CD4-positive, alpha-beta T cell (primary cell): ENCODE measurements around the gene ARID2. TPM values are rescaled to one million over a fixed set of nuclear protein-coding genes. Genes with fewer than 3 reads are reported as not detected.

Experiments used
- ATAC-seq: fragments of 200-7000 bp; cut with Tn5 transposase; one replicate; pipeline ENCODE4 v1.10.0; 2022; ENCODE audit warnings: mild to moderate bottlenecking; ENCODE audit not compliant: poor library complexity
- CTCF ChIA-PET: fragments of 350-600 bp; sonication (Branson Sonifier 250); formaldehyde crosslinking; loops from one replicate; lab custom pipeline; 2021; ENCODE audit warnings: antibody characterized with exemption, inconsistent platforms; lab: Charles Lee
- POLR2A ChIA-PET: fragments of 350-600 bp; sonication (Branson Sonifier 250); formaldehyde crosslinking; loops from one replicate; lab custom pipeline; 2021; ENCODE audit warnings: antibody characterized with exemption, inconsistent platforms; lab: Charles Lee
- DNase-seq, 14 experiments: peaks; one replicate each; pipeline ENCODE4 v3.0.0-alpha.2; 2013 to 2020; ENCODE audit warnings: mixed read lengths in 2 of 14
- H3K27ac ChIP-seq, 2 donors: one replicate each; pipeline versions ENCODE4 v1.5.1 to v1.7.0; 2013; ENCODE audit warnings: low read length in 2 of 2, low read depth in 1 of 2, mild to moderate bottlenecking in 1 of 2
- H3K27me3 ChIP-seq, 2 experiments: 1 replicate in 1 of 2; 2 replicates in 1 of 2; pipeline versions ENCODE4 v1.6.1 to v1.7.0; 2013; ENCODE audit warnings: low read length in 2 of 2, control low read depth in 1 of 2, mild to moderate bottlenecking in 1 of 2, moderate library complexity in 1 of 2; ENCODE audit not compliant: insufficient read depth in 2 of 2, control insufficient read depth in 1 of 2
- H3K36me3 ChIP-seq: one replicate; pipeline ENCODE4 v1.6.1; 2013; ENCODE audit warnings: low read length, control low read depth; ENCODE audit not compliant: insufficient read depth
- H3K4me1 ChIP-seq: one replicate; pipeline ENCODE4 v1.6.1; 2013; ENCODE audit warnings: low read length, control low read depth; ENCODE audit not compliant: insufficient read depth
- H3K4me3 ChIP-seq: one replicate; pipeline ENCODE4 v1.5.1; 2013; ENCODE audit warnings: mild to moderate bottlenecking, low read length, moderate library complexity
- H3K9me3 ChIP-seq, 2 experiments: 1 replicate in 1 of 2; 2 replicates in 1 of 2; pipeline versions ENCODE4 v1.6.1 to v1.7.0; 2013; ENCODE audit warnings: low read length in 2 of 2, mild to moderate bottlenecking in 2 of 2, control low read depth in 1 of 2, moderate library complexity in 1 of 2; ENCODE audit not compliant: control insufficient read depth in 1 of 2, insufficient read depth in 1 of 2
- H3K27ac Mint-ChIP-seq: one replicate; pipeline ENCODE4 v1.8.0; 2020; ENCODE audit warnings: mixed read lengths
- H3K27me3 Mint-ChIP-seq: one replicate; pipeline ENCODE4 v1.8.0; 2021; ENCODE audit warnings: mixed read lengths
- H3K36me3 Mint-ChIP-seq: one replicate; pipeline ENCODE4 v1.8.0; 2021; ENCODE audit warnings: low read depth, mixed read lengths
- H3K4me1 Mint-ChIP-seq: one replicate; pipeline ENCODE4 v1.8.0; 2021; ENCODE audit warnings: low read depth, mixed read lengths
- H3K4me3 Mint-ChIP-seq: one replicate; pipeline ENCODE4 v1.8.0; 2020; ENCODE audit warnings: mild to moderate bottlenecking, mixed read lengths
- H3K9me3 Mint-ChIP-seq: one replicate; pipeline ENCODE4 v1.8.0; 2020; ENCODE audit warnings: mixed read lengths
- CTCF ChIP-seq: fragments of 200-600 bp; IDR thresholded peaks from one replicate; pipeline ENCODE4 v1.8.0; 2022; ENCODE audit warnings: antibody characterized with exemption, mild to moderate bottlenecking
- intact Hi-C, 2 experiments: fragments of 100-400 bp; cut with DNase I in 1 of 2; cut with micrococcal nuclease in 1 of 2; formaldehyde crosslinking; loops; one replicate each; pipeline versions ENCODE4 v1.15.1 to v1.9.0; 2023 to 2025; cut with DNase I, micrococcal nuclease
- total RNA-seq, 174 experiments: library from RNA in 2 of 174; stranded (reverse) in 2 of 174; gene quantifications; one replicate each; pipeline ENCODE4 v1.2.3 and lab custom pipeline; 2021 to 2026

Gene ARID2
- total RNA-seq, 2 experiments from 2014 or later: 49.0 to 51.3 TPM

GRCh38 chr12:45849289-45849688 is 119.8 kb downstream of the ARID2 start:
- Histone ChIP-seq H3K4me3 (no peak overlapping the region), H3K9me3 (no peaks in the 10 kb centered on the region), H3K36me3 (peaks cover 53% of the 10 kb centered on the region), H3K27ac (no peak overlapping the region), H3K4me1 (no peaks in the 10 kb centered on the region), H3K27me3 (no peaks in the 10 kb centered on the region)
- no peak overlapping the region for H3K27ac Mint-ChIP-seq
- H3K4me1 Mint-ChIP-seq: no peaks in the 10 kb centered on the region
- peaks cover 83% of the 10 kb centered on the region for H3K36me3 Mint-ChIP-seq
- ChIA-PET POLR2A (no interaction called here), CTCF (no interaction called here)
- H3K9me3 Mint-ChIP-seq: no peaks in the 10 kb centered on the region
- TF ChIP-seq CTCF: no peak
- H3K27me3 Mint-ChIP-seq: no peaks in the 10 kb centered on the region
- ATAC-seq: no peak
- DNase-seq: no peak
- H3K4me3 Mint-ChIP-seq: no peak overlapping the region
- intact Hi-C loops: no loop called here

- no peaks in the 10 kb centered on the region for H3K9me3 ChIP-seq
- Mint-ChIP-seq H3K36me3 (peaks cover 83% of the 10 kb centered on the region), H3K27me3 (no peaks in the 10 kb centered on the region), H3K27ac (no peak overlapping the region), H3K4me1 (no peaks in the 10 kb centered on the region), H3K4me3 (no peak overlapping the region), H3K9me3 (no peaks in the 10 kb centered on the region)
- no peak overlapping the region for H3K27ac ChIP-seq
- H3K4me1 ChIP-seq: no peaks in the 10 kb centered on the region
- DNase-seq: no peak
- H3K27me3 ChIP-seq: no peaks in the 10 kb centered on the region
- ChIA-PET POLR2A (no interaction called here), CTCF (interaction anchor here (0.8 kb wide), 1 partner anchor 10 kb away, joined by 3 read pairs; no protein-coding TSS in a partner anchor)
- ATAC-seq: no peak
- intact Hi-C loops: no loop called here
- no peak overlapping the region for H3K4me3 ChIP-seq
- TF ChIP-seq CTCF: no peak
- peaks cover 49% of the 10 kb centered on the region for H3K36me3 ChIP-seq
Measured at GRCh38 chr12:45850302-45850701, 120.8 kb downstream of the ARID2 start.

- H3K9me3 ChIP-seq: no peaks in the 10 kb centered on the region
- POLR2A ChIA-PET: no interaction called here
- Mint-ChIP-seq H3K36me3 (peaks cover 67% of the 10 kb centered on the region), H3K4me1 (no peaks in the 10 kb centered on the region), H3K27ac (no peak overlapping the region), H3K4me3 (no peak overlapping the region), H3K27me3 (no peaks in the 10 kb centered on the region), H3K9me3 (no peaks in the 10 kb centered on the region)
- intact Hi-C loops: no loop called here
- no peak for TF ChIP-seq CTCF
- no peak overlapping the region for H3K27ac ChIP-seq
- peaks cover 43% of the 10 kb centered on the region for H3K36me3 ChIP-seq
- DNase-seq (no peak), ATAC-seq (no peak)
- no peaks in the 10 kb centered on the region for H3K27me3 ChIP-seq
- H3K4me3 ChIP-seq: no peak overlapping the region
- CTCF ChIA-PET: no interaction called here
- no peaks in the 10 kb centered on the region for H3K4me1 ChIP-seq
Measured at GRCh38 chr12:45852508-45852907, 123.0 kb downstream of the ARID2 start.
